GM23338 (cell line): ENCODE data around the gene CUX1. TPM values are rescaled to one million over a fixed set of nuclear protein-coding genes. Genes with fewer than 3 reads are reported as not detected.
A peak's percentile ranks its signal among the peaks of the same experiment; 100 is the strongest.

Source experiments
- ATAC-seq: fragments of 200-7000 bp; cut with Tn5 transposase; 3 replicates; pipeline ENCODE4 v1.9.1; 2020
- DNase-seq: peaks from one replicate; pipeline ENCODE4 v3.0.0-alpha.2; 2015; ENCODE audit warnings: low spot score
- H2AFZ ChIP-seq: fragments of 200-600 bp; sonication (generic); 2 replicates; pipeline ENCODE4 v1.8.0; 2016; ENCODE audit warnings: antibody characterized with exemption, mild to moderate bottlenecking, moderate library complexity
- H3F3A ChIP-seq: fragments of 200-600 bp; sonication (generic); replicated peaks from 2 replicates; pipeline ENCODE4 v1.8.0; 2017; ENCODE audit warnings: antibody characterized with exemption, mixed run types, low read depth
- H3K27ac ChIP-seq: fragments of 200-600 bp; sonication (generic); 2 replicates; pipeline ENCODE4 v1.6.1; 2016; ENCODE audit warnings: low read depth
- H3K27me3 ChIP-seq: fragments of 200-600 bp; sonication (generic); 2 replicates; pipeline ENCODE4 v1.8.0; 2016; ENCODE audit warnings: mild to moderate bottlenecking, mixed run types, moderate library complexity; ENCODE audit not compliant: insufficient read depth
- H3K36me3 ChIP-seq: fragments of 200-600 bp; sonication (generic); 2 replicates; pipeline ENCODE4 v1.8.0; 2016; ENCODE audit warnings: mild to moderate bottlenecking; ENCODE audit not compliant: insufficient read depth
- H3K4me1 ChIP-seq: fragments of 200-600 bp; sonication (generic); 2 replicates; pipeline ENCODE4 v1.8.0; 2016; ENCODE audit warnings: mild to moderate bottlenecking, moderate library complexity; ENCODE audit not compliant: insufficient read depth
- H3K4me2 ChIP-seq: fragments of 200-600 bp; sonication (generic); 2 replicates; pipeline ENCODE4 v1.7.1; 2017; ENCODE audit warnings: mixed run types
- H3K4me3 ChIP-seq: fragments of 200-600 bp; sonication (generic); 2 replicates; pipeline ENCODE4 v1.6.1; 2016; ENCODE audit warnings: mixed run types
- H3K79me2 ChIP-seq: fragments of 200-600 bp; sonication (generic); replicated peaks from 2 replicates; pipeline ENCODE4 v1.8.0; 2017; ENCODE audit warnings: mild to moderate bottlenecking; ENCODE audit not compliant: insufficient read depth
- H3K9me2 ChIP-seq: fragments of 200-600 bp; sonication (generic); 2 replicates; pipeline ENCODE4 v1.8.0; 2017; ENCODE audit not compliant: insufficient read depth
- H4K20me1 ChIP-seq: fragments of 200-600 bp; sonication (generic); replicated peaks from 2 replicates; pipeline ENCODE4 v1.8.0; 2017; ENCODE audit warnings: mild to moderate bottlenecking; ENCODE audit not compliant: insufficient read depth
- H3K27ac Mint-ChIP-seq: 2 replicates; pipeline ENCODE4 v1.8.0; 2020; ENCODE audit warnings: inconsistent platforms, mild to moderate bottlenecking, moderate library complexity, mixed read lengths
- H3K27me3 Mint-ChIP-seq: 3 replicates; pipeline ENCODE4 v1.8.0; 2022; ENCODE audit warnings: low read depth, mild to moderate bottlenecking, moderate library complexity, mixed read lengths, inconsistent platforms; ENCODE audit not compliant: insufficient read depth, poor library complexity
- H3K36me3 Mint-ChIP-seq: 3 replicates; pipeline ENCODE4 v1.8.0; 2021; ENCODE audit warnings: low read depth, mild to moderate bottlenecking, inconsistent platforms, moderate library complexity, mixed read lengths
- H3K4me1 Mint-ChIP-seq: 3 replicates; pipeline ENCODE4 v1.8.0; 2020; ENCODE audit warnings: mild to moderate bottlenecking, inconsistent platforms, mixed read lengths
- H3K4me3 Mint-ChIP-seq: 3 replicates; pipeline ENCODE4 v1.8.0; 2021; ENCODE audit warnings: moderate library complexity, mild to moderate bottlenecking, inconsistent platforms, mixed read lengths
- H3K9me3 Mint-ChIP-seq: 3 replicates; pipeline ENCODE4 v1.8.0; 2020; ENCODE audit warnings: moderate library complexity, mild to moderate bottlenecking, inconsistent platforms, mixed read lengths
- CREB1 ChIP-seq: fragments of 250-450 bp; sonication (Bioruptor Pico); IDR thresholded peaks from 2 replicates; pipeline ENCODE4 v1.5.0; 2020; ENCODE audit warnings: low read depth, mild to moderate bottlenecking, moderate library complexity
- CTCF ChIP-seq, 2 experiments: fragments of 200-600 bp in 1 of 2; sonication (generic) in 1 of 2; conservative IDR thresholded peaks; 2 replicates each; pipeline versions ENCODE4 v1.5.1 to v1.6.1; 2016 to 2017; ENCODE audit warnings: antibody characterized with exemption in 2 of 2, low read depth in 2 of 2, mild to moderate bottlenecking in 2 of 2, moderate library complexity in 1 of 2
- ETS1 ChIP-seq: IDR thresholded peaks from 2 replicates; pipeline ENCODE4 v1.6.1; 2016; ENCODE audit warnings: antibody characterized with exemption
- EZH2 ChIP-seq: fragments of 200-600 bp; sonication (generic); IDR thresholded peaks from one replicate; pipeline ENCODE4 v1.8.0; 2017; ENCODE audit warnings: antibody characterized with exemption, mild to moderate bottlenecking, low read depth; ENCODE audit not compliant: unreplicated experiment
- JUNB ChIP-seq: IDR thresholded peaks from one replicate; pipeline ENCODE4 v1.6.1; 2016; ENCODE audit warnings: antibody characterized with exemption; ENCODE audit not compliant: unreplicated experiment
- NANOG ChIP-seq: IDR thresholded peaks from 2 replicates; pipeline ENCODE4 v1.6.1; 2016; ENCODE audit warnings: antibody characterized with exemption, borderline replicate concordance
- POLR2AphosphoS5 ChIP-seq: IDR thresholded peaks from 2 replicates; pipeline ENCODE4 v1.6.1; 2016; ENCODE audit warnings: antibody characterized with exemption, low read depth
- REST ChIP-seq: IDR thresholded peaks from one replicate; pipeline ENCODE4 v1.6.1; 2018; ENCODE audit warnings: antibody characterized with exemption; ENCODE audit not compliant: unreplicated experiment
- STAT1 ChIP-seq: IDR thresholded peaks from one replicate; pipeline ENCODE4 v1.6.1; 2016; ENCODE audit warnings: antibody characterized with exemption; ENCODE audit not compliant: unreplicated experiment
- ZNF114 ChIP-seq: fragments of 250-450 bp; sonication (Bioruptor Pico); IDR thresholded peaks from 2 replicates; pipeline ENCODE4 v1.5.0; 2020; ENCODE audit warnings: mild to moderate bottlenecking, moderate library complexity
- ZNF462 ChIP-seq: fragments of 250-450 bp; sonication (Bioruptor Pico); IDR thresholded peaks from 2 replicates; pipeline ENCODE4 v1.5.0; 2020; ENCODE audit warnings: mild to moderate bottlenecking, moderate library complexity
- polyA plus RNA-seq: library from polyadenylated mRNA; unstranded; fragments of >200 nt; fragmentation: Nextera tagmentation; extraction: Ambion mirVana; gene quantifications from 2 replicates; pipeline ENCODE4 v1.2.1, GENCODE V29; 2016
- total RNA-seq: library from RNA; depleted of rRNA; stranded (reverse); fragments of >200 nt; shearing (Covaris generic); gene quantifications from 2 replicates; pipeline ENCODE4 v1.2.3, GENCODE V29; 2014

The CUX1 gene
- total and polyA plus RNA-seq, 2 experiments from 2014 or later = 49.9 to 64.0 TPM

GRCh38 chr7:101818287-101819071 is 1.1 kb downstream of the CUX1 start:
- ATAC-seq = no peak
- peaks cover 46% of the 10 kb centered on the region for H4K20me1 ChIP-seq

More at GRCh38 chr7:101818287-101819071, 1.1 kb downstream of the CUX1 start:
- no peak for DNase-seq
- Mint-ChIP-seq H3K27ac (no peak overlapping the region), H3K36me3 (no peaks in the 10 kb centered on the region; the same call in 2 of the 3 replicates), H3K4me1 (peaks cover 59% of the 10 kb centered on the region), H3K9me3 (no peaks in the 10 kb centered on the region; the same call in 2 of the 3 replicates), H3K4me3 (peak overlapping the region; percentile 84), H3K27me3 (peaks cover 14% of the 10 kb centered on the region)
- Histone ChIP-seq H3K27ac (no peak overlapping the region), H3K27me3 (peaks cover 13% of the 10 kb centered on the region), H3K4me3 (peak overlapping the region; percentile 63), H3K36me3 (no peaks in the 10 kb centered on the region), H3K4me2 (peak overlapping the region; percentile 88), H3K4me1 (peaks cover 57% of the 10 kb centered on the region), H2AFZ (no peak overlapping the region), H3K79me2 (peaks cover 61% of the 10 kb centered on the region), H3K9me2 (no peaks in the 10 kb centered on the region), H3F3A (peaks cover 7% of the 10 kb centered on the region; the same call in 1 of the 2 replicates)
- no peak for TF ChIP-seq POLR2AphosphoS5
- no peak for TF ChIP-seq CTCF (conservative IDR thresholded peaks at IDR 0.05; ENCODE audit: low read depth in 2 of 2)
- no peak for TF ChIP-seq REST
- TF ChIP-seq EZH2 = no peak
- no peak for TF ChIP-seq ETS1
- TF ChIP-seq ZNF114 = no peak
- TF ChIP-seq JUNB = no peak
- no peak for TF ChIP-seq ZNF462 (CRISPR knock-in tag)
- TF ChIP-seq STAT1 = no peak
- no peak for TF ChIP-seq CREB1 (CRISPR knock-in tag)
- TF ChIP-seq NANOG = no peak
